Erythroblast (primary cell): ENCODE data around the gene KCTD10.

ENCODE experiments used
- GATA1 ChIP-seq: IDR thresholded peaks from 2 replicates; pipeline ENCODE4 v1.6.1; 2011; ENCODE audit warnings: low read depth, mild to moderate bottlenecking, control low read depth, low read length, moderate library complexity
- POLR2A ChIP-seq: IDR thresholded peaks from 2 replicates; pipeline ENCODE4 v1.6.1; 2011; ENCODE audit warnings: mild to moderate bottlenecking, low read length

DNA sequence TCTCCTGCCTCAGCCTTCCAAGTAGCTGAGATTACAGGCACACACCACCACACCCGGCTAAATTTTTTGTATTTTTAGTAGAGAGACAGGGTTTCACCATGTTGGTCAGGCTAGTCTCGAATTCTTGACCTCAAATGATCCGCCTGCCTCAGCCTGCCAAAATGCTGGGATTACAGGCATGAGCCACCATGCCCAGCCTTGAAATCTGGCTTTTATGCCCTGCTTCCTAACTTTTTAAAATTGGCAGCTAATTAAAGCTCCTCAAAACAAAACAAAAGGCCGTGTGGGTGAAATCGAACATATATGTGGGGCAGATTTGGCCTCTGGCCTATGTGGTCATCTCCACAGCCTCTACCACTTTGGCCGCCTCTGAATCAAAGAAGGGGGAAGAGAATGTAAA is 37.9 kb downstream of the KCTD10 start:
- TF ChIP-seq POLR2A (no peak), GATA1 (no peak)
